ENCODE data around the gene RBM19.
"Not testable (repeated sequence)": the region's sequence is repeated elsewhere in the genome, so short reads cannot be mapped to it uniquely, and the experiment has no call there.

The RBM19 gene

DNA sequence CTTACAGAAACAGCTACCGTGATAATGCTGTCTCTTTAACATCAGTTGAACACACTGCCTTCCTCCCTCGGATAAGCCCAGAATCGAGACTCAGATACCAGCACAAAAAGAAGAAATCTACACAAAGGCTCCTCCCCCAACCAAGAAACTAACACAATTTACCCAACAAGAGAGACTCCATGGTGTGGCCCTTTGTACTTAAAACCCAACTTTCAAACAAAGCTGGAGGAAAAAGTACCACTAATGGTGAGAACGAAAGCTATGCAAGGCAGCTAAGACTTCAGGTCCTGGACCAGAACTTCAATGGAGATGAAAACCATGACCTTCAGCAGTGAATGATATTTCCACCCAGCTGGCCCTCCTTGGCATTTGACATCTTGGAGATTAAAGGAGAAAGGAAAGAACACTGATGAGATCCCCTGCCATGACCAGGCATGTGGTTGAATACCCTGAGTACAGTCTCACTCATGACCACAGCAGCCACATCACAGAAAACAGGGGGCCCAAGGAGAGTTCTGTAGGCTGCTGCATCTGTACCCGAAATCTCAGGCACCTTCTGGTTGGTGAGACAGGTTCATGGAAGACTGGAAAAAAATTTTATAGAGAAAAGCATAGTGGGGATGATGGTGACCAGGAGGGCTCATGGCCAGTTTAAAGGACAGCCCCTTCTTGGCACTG is 36.7 kb downstream of the RBM19 start:
- no peak for DNase-seq (ENCODE audit: low spot score)

DNA sequence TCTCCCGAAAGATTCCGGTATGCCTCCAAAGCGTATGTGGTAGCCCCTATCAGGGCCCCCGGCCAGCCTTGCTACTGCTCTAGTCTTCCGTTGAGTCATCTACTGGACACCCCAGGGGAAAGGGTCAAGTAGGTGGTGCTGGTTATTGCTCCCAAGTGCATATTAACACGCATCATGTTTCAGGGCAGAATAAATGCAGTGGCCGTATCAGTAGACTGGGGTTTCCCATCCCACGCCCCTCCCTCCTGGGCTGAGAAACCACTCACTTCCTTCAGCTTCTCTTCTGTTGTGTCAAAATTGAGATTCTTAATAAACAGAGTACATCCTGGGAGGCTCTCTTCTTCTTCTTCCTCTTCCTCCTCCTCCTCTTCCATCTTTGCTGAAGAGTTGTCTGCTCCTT is 39.3 kb downstream of the RBM19 start:
- no peak for DNase-seq (ENCODE audit: low spot score)

DNA sequence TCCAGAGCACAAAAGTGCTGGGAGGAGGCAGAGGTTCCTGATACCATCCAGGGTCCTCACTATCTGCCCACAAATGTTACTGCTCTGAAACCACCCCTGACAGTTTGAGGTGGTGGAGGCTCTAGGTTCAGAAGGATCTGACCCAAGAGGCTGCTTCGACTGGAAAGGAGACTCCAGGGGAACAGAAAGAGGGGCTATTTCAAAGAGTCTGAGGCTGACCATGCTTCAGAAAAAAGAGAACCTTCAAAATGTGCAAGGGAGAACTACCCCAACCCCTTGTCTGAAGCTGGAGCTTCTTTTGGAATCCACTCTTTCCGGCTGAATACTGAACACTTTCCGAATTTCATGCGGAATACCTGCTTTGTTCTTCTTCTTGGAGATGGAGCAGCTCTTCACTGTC is 41.8 kb downstream of the RBM19 start:
- no peak for DNase-seq (ENCODE audit: low spot score)

DNA sequence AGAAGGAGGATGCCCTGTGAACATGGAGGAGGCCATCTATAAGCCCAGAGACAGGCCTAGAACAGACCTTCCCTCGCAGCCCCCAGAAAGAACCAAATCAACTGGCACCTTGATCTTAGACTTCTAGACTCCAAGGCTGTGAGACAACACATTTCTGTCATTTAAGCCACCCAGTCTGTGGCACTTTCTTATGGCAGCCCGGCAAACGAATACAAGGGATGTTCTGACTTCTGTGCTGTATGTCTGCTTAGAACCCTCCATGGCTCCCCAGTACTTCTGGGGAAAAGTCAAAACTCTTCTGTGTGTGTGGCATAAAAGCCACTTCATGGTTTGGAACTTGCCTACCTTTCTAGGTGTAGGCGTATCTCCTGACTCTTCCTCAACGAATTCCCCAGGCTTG is 42.9 kb downstream of the RBM19 start:
- DNase-seq (ENCODE audit: low spot score): no peak

DNA sequence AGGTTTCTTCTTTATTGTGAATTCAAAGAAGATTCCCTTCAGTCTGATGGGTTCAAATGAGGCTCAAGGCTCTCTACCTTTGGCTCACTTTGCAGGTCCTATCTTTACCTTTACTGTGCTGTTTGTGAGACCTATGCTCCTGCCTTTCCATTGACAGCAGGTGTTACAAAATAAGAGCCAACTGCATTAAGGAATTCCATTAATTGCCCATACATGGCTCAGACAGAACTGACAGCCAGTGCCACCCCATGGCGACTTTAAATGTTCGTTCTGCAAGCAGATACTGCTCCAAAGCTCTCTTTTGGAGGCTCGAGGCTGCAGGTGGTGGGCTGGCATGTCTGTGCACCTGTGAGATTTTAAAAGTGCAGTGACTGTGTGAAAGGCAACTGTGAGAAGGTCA is 44.7 kb downstream of the RBM19 start:
- no peak for DNase-seq (ENCODE audit: low spot score)

DNA sequence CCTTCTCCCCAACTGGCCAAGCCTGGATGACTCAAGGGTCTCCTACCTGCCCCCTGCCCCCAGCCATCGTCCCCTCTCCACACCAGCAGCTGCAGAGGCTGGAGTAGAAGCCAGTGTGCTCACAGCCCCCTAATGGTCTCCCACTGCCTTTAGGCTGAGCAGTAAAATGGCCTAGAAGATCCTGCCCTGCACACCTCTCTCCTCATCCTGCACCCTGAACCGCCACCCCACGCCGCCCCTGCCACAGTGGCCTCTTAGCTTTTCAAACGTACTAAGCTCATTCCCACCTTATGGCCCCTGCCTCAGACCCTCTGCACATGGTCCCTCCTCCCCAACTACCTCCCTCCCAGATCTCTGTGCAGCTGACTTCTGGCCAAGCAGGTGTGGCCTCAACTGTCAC is 46.3 kb downstream of the RBM19 start:
- no peak for DNase-seq (ENCODE audit: low spot score)

DNA sequence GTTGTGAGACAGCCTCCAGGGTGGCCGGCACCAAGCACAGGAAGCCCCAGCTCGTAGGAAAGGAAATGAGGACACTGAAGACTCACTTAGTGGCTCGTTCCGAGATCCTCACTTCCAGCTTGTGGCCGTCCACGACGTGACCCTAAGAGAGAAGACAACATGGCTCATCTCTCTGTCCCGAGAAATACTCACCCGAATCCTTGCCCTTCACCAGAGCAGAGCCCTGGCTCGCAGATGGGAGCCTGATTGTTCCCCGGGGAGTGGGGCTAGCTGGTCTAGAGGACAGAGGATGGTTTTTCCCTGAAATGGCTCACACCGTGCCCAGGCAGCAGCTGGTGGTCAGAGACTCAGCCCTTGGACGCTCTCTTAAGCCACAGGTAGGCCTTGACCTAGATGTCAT is 47.8 kb downstream of the RBM19 start:
- no peak for DNase-seq (ENCODE audit: low spot score)

DNA sequence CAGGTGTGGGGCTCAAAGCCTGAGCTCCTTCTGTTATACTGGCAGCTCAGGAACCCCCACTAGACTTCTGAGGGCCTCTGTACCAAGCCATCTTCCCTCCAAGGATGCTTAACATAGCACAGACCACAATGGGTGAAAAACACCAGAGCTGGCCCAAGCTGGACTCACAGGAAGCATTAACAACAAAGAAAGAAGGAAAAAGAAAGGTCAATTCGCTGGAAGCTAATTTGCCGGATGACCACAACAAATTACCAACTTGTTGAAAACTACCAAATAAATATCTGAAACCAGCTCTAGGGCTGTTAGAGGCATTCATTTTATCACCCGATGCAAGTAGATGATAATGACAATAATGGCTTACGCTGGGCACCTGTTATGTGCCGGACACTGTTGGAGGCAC is 48.7 kb downstream of the RBM19 start:
- DNase-seq (ENCODE audit: low spot score): no peak

DNA sequence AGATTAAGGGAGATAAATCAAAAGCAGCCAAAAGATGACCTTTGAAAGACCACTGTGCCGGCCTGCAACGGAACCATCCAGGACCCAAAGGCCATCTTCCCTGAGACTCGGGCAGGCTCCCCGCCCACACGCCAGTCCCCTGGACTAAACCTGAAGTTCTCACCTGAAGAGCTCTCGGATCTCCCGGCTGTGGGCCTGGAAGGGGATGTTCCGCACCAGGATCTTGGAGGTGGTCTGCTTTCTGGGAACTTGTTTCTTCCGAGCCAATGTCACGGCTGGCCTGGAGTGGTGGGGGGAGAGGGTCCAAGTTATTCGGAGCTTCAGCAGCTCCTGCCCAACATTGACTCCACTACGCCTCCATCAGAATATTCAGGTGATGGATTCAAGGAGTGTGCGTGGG is 51.3 kb downstream of the RBM19 start:
- DNase-seq (ENCODE audit: low spot score): no peak

DNA sequence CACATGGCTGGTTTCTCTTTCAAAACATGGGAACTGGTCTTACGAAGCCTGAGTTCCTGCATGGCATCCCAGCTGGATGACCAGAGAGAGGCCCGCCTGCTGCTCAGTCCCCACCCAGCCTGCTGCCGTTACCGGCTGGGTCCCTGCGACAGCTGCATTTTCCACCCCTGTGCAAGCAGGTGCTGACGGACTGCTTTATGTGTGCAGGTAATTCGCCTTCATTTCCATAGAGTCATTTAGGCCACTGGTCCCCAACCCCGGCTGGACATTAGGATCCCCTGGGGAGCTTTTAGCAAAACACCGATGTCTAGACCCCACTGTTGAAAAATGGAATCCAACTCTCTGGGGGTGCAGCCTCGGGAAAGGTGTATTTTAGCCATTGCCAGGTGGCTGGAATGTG is 51.9 kb downstream of the RBM19 start:
- no peak for DNase-seq (ENCODE audit: low spot score)

DNA sequence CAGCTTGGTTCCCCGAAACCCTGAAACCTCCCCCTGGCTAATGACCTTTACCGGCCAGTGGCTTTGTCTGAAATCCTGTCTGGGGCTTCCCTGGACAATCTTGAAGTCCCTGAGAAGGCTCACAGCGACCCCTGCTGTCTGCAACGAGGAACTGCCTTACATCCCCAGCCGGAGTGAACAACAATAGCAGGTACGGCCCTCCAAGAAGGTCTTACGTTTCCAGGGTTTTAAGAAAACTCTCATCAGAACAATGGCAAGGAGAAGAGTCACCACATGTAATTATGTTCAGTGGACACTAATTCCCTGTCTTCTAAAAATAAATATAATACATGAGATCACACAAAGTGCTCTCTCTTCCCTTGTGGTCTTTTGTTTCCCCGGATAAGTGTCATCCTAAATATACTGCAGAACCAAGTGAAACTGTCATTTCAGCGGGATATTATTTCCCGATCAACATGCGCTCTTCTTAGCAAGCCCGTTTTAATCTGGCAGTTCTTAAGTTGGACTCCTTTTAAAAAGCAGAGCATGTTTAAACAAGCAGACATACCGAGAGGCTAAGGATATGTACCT is 53.3 kb downstream of the RBM19 start:
- DNase-seq (ENCODE audit: low spot score): peak; percentile 85

DNA sequence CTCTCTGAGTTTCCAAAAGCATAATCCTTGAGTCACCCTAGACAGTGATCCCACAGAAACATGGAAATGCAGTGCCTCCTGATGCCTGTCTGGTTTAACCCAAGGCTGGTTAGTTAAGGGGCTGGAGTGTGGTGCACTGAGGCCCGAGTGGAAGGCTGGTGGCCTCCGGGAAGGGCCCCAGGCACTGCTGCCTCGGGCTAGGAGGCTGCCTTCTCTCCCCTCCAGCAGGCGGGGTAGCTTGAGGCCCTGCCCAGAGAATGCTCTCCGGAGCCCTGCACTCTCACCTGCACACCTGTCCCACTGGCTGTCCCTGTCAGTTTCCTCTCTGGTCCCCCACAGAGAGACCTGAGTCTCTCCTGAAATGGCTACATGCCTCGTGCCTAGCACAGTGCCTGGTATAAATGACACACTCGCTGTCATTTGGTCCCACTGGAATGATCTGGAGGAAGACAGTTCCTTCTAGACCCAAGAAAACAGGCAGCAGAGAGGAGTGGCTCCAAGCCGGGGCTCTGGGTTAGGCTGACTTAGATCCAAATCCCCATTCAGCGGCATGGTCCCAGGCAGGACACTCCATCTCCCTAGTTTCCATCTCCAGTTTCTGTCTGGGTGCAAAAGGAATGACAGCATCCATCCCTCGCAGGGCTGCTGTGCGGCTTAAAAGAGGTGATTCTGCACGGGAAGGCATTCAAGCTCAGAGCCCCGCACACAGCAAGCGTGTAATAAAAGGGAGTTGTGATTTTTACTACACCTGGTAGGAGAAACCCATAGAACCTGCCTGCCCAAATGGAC is 54.0 kb downstream of the RBM19 start:
- no peak for DNase-seq (ENCODE audit: low spot score)

DNA sequence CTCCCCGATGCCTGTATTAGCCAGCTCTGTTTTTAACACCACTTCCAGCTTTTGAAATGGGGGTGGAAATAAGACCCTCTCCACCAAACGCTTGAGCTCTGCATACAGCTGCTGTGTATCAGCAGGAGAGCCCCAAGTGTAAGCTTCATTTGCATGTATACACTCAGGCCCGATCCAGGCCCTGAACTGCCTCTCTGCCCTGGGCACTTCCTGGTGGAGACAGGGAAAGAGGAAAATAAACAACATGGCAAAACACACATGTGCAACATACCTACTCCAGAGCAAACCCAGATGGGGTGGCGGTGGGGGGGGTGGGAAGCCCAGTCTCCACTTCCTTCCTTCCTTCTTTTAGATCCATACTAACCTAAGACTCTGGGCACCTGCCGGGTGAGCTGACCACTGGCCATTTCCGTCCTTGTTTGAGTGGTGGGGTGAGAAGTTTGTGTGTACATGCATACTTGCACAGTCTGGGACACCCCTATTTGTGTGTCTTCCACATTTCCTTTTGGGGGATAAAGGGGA is 55.3 kb downstream of the RBM19 start:
- no peak for DNase-seq (ENCODE audit: low spot score)

DNA sequence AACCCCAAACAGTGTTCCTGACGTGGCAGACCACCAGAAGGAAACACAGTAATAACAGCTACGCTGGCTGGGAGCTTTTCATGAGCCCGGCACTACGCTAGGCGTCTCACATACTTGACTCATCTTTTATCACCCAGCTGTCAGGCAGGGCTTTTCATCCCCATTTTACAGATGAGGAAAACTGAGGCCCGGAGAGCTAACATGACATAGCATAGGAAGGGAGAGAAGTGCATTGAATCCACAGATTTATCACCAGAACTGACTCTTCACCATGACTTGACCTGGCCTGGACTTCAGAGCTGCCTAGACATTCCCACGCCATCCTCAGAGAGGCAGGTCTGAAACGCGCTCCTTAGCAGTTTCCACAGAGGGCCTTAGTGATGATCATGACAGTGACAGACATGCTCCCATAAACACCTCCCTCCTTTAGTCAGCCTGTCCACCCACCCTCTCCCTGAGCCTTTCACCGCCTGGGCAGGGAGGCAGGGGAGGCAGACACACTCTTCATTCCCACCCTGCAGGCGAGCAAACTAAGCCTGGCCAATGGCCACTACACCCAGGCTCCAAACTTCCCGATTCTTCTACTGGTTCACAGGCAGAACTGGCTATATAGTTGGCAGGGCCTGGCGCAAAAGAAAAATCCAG is 56.2 kb downstream of the RBM19 start:
- DNase-seq (ENCODE audit: low spot score): no peak

DNA sequence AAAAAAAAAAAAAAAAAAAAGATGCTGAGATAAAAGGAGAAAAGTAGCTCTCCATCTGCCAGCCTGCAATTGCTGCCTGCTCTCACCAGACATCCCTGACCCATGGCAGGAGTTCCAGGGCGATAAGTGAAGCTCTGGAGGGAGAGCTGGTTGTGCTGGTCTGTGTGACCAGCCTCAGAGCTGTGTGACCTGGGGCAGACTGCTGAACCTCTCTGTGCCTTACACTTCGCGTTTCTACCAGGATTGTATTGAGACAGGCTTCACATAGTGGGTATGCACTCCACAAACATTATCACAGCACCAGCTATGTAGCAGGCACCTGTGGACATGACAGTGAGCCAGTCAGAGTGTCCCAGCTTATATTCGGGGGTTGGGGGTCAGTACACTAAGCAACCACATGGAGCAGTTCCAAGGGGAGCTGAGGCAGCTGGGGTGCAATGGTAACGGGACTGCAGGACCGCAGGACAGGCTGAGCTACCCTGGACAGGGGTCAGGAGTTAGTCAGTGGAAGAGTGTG is 57.5 kb downstream of the RBM19 start:
- DNase-seq (ENCODE audit: low spot score): no peak

DNA sequence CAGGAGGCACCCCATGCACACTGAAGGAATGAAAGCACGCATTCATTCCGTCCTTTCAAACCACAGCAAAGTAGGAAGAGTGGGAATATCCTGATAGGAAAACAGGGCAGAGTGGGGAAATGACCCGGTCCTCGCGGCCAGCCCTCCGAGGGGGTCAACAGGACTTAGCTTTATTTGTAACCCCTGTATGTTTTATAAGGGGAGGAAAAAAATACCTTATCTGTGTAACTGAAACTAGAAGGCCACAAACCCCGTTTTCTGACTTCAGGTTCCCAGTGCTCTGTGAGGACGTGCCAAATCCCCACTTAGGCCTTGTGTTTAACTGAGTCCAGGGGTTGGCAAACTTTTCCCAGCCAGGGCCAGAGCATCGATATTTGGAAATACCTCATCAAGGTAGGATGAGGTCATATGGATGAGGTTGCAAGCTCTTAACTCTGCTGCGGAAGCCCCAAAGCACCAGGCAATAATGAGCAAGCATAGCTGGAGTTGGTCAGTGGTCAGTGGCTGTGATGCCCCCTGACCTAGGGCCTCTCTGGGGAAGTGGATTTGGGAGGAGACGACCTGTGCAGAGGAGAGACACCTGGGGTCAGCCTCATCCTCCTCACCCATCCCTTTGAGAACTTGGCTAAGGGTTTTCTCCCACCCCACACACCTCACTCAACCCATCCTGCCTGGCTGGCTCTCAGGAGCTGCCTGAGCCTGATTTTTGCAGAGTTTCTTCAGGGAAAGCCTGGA is 58.5 kb downstream of the RBM19 start:
- DNase-seq (ENCODE audit: low spot score): no peak

DNA sequence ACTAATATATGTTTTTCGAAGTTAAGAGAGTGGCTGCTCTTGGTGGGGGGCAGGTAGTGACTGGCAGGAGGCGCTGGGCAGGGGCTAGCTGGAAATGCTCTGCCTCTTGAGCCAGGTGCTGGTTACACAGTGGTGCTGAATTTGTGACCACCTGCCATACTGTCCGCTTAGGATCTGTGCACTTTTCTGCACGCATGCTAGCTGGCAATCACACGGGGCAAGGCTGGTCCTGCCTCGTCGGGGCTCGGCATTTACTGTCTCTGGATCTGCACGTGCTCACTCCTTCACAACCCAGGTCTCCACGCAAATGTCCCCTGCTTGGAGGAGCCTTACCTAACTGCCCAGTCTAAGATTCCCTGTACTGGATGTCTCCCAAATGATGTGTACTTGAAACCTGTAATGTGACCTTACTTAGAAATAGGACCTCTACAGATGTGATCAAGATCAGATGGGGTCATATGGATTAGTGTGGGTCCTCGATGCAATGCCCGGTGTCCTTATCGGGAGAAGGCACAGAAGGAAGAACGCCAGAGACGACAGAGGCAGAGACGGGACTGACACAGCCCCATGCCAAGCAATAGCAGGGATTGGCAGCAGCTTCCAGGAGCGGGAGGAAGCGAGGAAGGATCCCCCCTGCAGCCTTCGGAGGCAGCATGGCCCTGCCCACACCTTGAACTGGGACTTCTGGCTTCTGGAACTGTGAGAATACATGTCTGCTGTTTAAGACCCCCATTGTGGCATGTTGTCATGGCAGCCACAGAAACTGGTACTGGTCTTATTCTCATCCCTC is 59.5 kb downstream of the RBM19 start:
- no peak for DNase-seq (ENCODE audit: low spot score)

DNA sequence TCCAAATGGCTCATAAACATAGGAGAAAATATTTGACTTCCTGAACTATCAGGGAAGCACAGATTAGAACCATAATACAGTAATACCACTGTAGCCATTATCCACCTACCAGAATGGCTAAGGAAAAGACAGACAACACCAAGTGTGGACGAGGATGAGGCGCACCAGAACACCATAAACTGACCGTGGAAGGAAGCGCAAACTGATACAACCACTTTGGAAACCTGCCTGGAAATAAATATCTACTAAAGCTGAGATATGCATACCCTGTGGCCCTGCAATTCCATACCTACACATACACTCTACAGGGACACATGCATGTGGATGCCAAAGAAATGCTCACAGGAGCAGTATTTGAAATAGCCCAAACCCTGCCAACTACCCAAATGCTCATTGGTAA is 60.3 kb downstream of the RBM19 start:
- no peak for DNase-seq (ENCODE audit: low spot score)

DNA sequence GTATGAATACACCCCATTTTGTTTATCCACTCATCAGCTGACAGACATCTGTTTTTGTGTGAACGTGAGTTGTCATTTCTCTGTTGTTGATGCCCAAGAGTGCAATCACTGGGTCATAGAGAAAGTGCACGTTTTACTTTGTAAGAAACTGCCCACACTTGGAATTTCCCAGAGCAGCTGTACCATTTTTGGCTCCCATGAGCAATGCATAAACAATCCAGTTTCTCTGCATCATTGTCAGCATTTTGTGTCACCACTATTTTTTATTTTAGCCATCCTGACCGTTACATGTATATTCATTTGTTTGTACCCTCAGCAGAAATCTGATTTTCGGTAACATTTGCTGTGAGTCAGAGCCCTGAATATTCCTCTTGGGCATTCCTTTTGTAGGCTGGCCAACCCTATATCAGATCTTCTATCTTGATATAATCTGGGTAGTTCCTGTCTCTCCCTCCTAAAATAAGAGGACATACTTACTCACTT is 62.7 kb downstream of the RBM19 start:
- DNase-seq (ENCODE audit: low spot score): no peak

DNA sequence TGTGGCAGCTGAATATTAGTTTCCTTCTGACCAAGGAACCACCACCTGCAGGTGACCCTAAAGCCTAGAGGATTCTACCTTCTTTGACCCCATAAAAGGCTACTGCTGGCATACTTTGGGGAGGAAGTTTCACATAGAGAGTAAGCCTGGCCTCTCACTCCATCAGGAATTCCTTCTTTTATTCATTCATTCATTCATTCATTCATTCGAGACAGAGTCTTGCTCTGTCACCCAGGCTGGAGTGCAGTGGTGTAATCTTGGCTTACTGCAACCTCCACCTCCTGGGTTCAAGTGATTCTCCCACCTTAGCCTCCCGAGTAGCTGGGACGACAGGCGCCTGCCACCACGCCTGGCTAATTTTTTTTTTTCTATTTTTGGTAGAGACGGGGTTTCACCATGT is 64.8 kb downstream of the RBM19 start:
- not testable (repeated sequence) for DNase-seq (ENCODE audit: low spot score)

DNA sequence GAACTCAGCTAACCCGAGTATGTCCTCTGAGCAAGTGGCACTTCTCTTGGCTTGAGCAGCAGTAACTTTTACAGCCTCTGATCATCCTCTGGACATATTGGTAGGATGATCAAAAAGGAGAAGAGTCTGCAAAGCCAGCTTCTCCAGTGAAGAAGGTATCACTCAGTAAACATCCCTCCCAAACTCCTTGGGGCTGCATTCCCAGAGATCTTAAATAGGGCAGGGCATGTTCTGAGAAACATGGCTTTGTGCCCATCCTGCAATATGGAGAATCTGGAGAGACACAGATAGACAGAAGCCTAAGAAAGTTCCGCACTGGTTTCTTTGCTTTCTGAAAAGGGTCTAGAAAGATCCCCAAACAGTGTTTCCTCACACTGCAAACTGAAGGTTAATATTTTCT is 65.4 kb downstream of the RBM19 start:
- no peak for DNase-seq (ENCODE audit: low spot score)

Measured in HuH-7 (cell line).